Measurements from ENCODE around the gene CCSER1.

- TF ChIP-seq RXRA (IDR thresholded peaks at IDR 0.05): no peak
- TF ChIP-seq CTCF (IDR thresholded peaks at IDR 0.05; ENCODE audit: low read depth, low read length, missing input control): no peak
- TF ChIP-seq MAX (IDR thresholded peaks at IDR 0.05): no peak
- TF ChIP-seq RAD21 (IDR thresholded peaks at IDR 0.05): no peak
- TF ChIP-seq GABPA (IDR thresholded peaks at IDR 0.05 in 1 of 2, conservative IDR thresholded peaks at IDR 0.05 in 1 of 2): no peak
- no peak for TF ChIP-seq NR2F2 (IDR thresholded peaks at IDR 0.05)
- no peak for TF ChIP-seq ATF3 (IDR thresholded peaks at IDR 0.05)
- TF ChIP-seq YY1 (IDR thresholded peaks at IDR 0.05): no peak
These were observed 1309.4 kb downstream of the CCSER1 start for GRCh38 chr4:91436556-91436955.

Data from liver (tissue), 3 donors.